IPS-18a (cell line): ENCODE results near the gene LRRC53.

ENCODE experiments used
- H3K27ac ChIP-seq: one replicate; pipeline ENCODE4 v1.5.1; 2013; ENCODE audit warnings: low read length
- H3K27me3 ChIP-seq: one replicate; pipeline ENCODE4 v1.6.1; 2013; ENCODE audit warnings: mild to moderate bottlenecking, low read length; ENCODE audit not compliant: control insufficient read depth, insufficient read depth
- H3K36me3 ChIP-seq: one replicate; pipeline ENCODE4 v1.6.1; 2013; ENCODE audit warnings: low read depth, low read length; ENCODE audit not compliant: control insufficient read depth
- H3K4me1 ChIP-seq: one replicate; pipeline ENCODE4 v1.6.1; 2013; ENCODE audit warnings: low read depth, low read length; ENCODE audit not compliant: control insufficient read depth
- H3K4me3 ChIP-seq: one replicate; pipeline ENCODE4 v1.5.1; 2013; ENCODE audit warnings: low read length
- H3K9ac ChIP-seq: one replicate; pipeline ENCODE4 v1.6.1; 2013; ENCODE audit warnings: mild to moderate bottlenecking, low read length, moderate library complexity
- H3K9me3 ChIP-seq: one replicate; pipeline ENCODE4 v1.6.1; 2013; ENCODE audit warnings: low read depth, low read length; ENCODE audit not compliant: control insufficient read depth

LRRC53 gene

DNA sequence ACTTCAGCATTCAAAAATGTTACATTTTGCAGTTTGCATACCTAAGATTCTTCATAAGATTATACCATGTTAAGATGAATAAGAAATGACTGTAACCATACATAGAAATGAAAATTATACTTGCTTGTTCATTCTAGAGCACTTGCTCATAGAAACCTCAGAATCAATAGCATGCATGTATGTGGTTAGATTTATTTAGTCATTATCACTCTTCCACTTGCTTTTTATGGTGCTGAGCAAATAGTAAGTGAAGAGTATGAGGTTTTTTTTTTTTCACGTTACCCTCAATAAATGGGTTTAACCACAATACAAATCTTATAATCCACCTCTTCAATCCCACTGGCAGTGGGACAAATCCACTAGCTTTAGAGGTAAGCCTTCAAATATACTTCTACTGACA lies 84.7 kb downstream of the LRRC53 start:
- no peaks in the 10 kb centered on the region for H3K4me1 ChIP-seq
- H3K9ac ChIP-seq, result no peak overlapping the region
- no peaks in the 10 kb centered on the region for H3K36me3 ChIP-seq

DNA sequence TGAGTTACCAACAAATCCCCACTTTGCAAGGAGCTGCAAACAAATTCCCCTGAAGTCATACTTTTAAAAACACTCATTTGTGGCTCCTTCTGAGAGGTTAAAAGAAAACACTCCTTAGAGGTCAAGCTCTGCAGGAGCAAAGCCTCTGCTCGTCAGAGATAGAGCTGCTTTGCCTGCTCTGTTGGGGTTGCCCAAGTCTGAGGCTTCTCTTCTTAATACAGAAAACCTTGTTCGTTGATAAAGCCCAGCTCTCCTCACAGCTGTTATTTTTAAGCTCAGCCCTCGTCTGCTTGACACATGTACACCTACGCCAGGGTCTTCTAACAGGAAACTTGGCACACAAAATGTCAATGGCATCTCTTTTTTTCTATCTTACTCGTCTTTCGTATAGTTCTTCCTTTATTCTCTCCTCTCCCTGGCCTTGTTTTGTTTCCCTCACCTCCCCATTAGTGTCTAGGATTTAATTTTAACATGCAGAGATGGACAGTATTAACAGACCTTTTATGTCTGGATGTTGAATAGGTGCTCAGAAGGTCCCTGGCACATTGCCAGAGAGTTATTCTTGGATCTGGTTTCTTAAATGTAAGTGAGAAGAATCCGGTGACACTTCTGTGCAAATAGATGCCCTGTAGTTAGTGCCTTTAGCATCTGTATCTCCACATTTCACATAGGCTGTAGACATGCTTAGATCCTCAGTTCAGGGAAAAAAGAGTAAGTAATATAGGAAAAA lies 86.0 kb downstream of the LRRC53 start:
- no peaks in the 10 kb centered on the region for H3K27me3 ChIP-seq
- H3K9ac ChIP-seq, result no peak overlapping the region
- no peak overlapping the region for H3K27ac ChIP-seq
- no peaks in the 10 kb centered on the region for H3K9me3 ChIP-seq
- no peaks in the 10 kb centered on the region for H3K36me3 ChIP-seq
- H3K4me1 ChIP-seq, result no peaks in the 10 kb centered on the region
- no peak overlapping the region for H3K4me3 ChIP-seq

More for the DNA sequence above, 84.7 kb downstream of the LRRC53 start:
- no peak overlapping the region for H3K27ac ChIP-seq
- no peaks in the 10 kb centered on the region for H3K27me3 ChIP-seq
- H3K4me3 ChIP-seq, result no peak overlapping the region
- H3K9me3 ChIP-seq, result no peaks in the 10 kb centered on the region

DNA sequence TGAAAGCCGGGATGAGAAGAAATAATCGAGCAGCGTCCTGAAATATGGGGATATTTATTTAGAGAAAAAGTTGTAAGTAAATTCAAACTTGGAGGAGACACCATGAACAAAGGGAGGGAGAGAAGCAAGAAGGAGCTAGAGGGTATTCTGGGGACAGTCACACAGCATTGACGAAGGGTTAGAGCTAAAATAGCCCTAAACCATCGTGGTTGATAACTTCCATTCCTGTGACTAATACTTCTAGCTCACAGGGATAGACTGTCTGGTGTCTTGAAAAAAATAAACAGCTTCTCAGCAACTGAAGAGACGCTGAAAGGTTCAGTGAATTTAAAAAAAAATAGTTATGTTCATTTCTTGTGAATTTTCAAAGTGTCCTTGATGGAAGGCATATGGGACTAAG lies 86.7 kb downstream of the LRRC53 start:
- Histone ChIP-seq H3K4me1 (no peaks in the 10 kb centered on the region), H3K4me3 (no peak overlapping the region), H3K27me3 (no peaks in the 10 kb centered on the region), H3K9me3 (no peaks in the 10 kb centered on the region), H3K36me3 (no peaks in the 10 kb centered on the region), H3K27ac (no peak overlapping the region), H3K9ac (no peak overlapping the region)

DNA sequence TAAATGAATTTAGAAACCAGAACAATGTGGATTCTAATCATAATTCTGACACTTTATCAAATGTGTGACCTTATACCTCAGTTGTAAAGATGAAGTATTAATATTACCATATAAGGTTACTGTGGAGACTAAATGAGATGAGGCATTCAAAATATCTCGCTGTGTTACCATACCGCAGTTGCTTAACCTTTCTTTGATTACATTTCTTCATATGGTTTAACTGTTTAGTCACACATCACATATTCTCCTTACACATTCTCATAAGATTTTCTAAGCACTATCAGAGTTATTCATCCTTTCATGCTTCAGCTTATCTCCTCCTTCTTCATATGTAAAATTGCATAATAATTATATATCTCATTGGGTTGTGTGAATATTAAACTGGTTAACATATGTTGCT lies 88.9 kb downstream of the LRRC53 start:
- H3K27me3 ChIP-seq, result no peaks in the 10 kb centered on the region
- no peak overlapping the region for H3K9ac ChIP-seq
- H3K36me3 ChIP-seq, result no peaks in the 10 kb centered on the region
- no peaks in the 10 kb centered on the region for H3K9me3 ChIP-seq
- H3K4me3 ChIP-seq, result no peak overlapping the region
- no peaks in the 10 kb centered on the region for H3K4me1 ChIP-seq
- H3K27ac ChIP-seq, result no peak overlapping the region

DNA sequence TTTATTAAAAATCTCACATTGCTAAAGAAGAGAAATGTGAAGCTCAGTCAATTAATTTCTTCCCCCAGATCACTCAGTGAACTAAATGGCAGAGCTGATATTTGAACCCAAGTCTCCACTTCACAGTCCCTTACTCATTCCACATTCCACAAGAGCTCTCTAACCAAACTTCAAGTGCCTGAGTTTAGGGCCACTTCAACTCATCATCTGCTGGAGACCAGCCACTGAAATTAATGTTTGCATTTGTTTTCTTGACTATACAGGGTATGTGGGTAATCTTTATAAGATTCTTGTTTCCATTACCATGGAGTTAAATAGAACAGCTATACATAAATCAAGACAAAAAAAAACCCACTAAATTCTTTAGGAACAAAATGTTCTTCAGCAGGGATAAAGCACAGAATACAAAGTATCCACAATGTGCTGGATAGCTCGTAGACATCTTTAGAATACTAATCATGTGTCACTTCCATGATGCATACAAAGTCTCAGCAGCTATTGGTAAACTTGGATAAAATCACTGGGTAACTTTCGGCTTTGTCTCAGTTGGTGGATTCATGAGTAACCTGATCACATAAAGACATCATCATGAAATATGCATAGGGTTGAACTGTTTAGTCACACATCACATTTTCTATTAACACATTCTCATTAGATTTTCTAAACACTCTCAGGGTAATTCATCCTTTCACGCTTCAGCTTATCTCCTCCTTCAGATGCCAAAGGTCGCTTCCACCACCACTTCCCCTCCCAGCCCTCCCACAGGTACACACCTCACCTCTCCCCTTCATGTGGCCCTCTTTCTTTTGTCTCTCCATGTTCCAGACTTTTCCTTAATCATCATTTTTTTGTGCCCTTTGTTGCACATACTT lies 89.8 kb downstream of the LRRC53 start:
- H3K36me3 ChIP-seq, result no peaks in the 10 kb centered on the region
- H3K9ac ChIP-seq, result no peak overlapping the region
- H3K9me3 ChIP-seq, result no peaks in the 10 kb centered on the region
- no peaks in the 10 kb centered on the region for H3K27me3 ChIP-seq
- H3K4me1 ChIP-seq, result no peaks in the 10 kb centered on the region
- no peak overlapping the region for H3K4me3 ChIP-seq
- no peak overlapping the region for H3K27ac ChIP-seq

DNA sequence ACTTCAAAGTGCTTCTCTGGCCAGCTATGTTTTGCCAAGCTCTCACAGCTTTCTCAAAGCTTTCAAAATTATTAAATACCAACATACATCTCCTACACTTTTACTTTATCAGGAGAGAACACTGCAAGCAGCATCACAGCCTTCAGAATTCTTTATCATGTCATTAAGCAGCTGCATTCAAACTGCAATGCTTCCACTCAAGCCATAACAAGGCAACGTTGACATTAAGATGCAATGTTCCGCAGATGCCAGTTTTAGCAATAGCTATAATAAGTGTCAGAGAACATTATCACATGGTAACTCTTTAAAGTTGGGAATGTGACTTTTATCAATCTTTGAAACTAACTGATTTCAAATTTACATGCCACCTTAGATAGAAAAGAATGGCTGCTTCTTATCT lies 91.9 kb downstream of the LRRC53 start:
- no peaks in the 10 kb centered on the region for H3K9me3 ChIP-seq
- H3K4me1 ChIP-seq, result no peaks in the 10 kb centered on the region
- H3K9ac ChIP-seq, result no peak overlapping the region
- H3K36me3 ChIP-seq, result no peaks in the 10 kb centered on the region
- no peak overlapping the region for H3K27ac ChIP-seq
- no peak overlapping the region for H3K4me3 ChIP-seq
- no peaks in the 10 kb centered on the region for H3K27me3 ChIP-seq
